SKM-1 treated with dmso at 0.1 percent for 144 hours (cell line): ENCODE results near the gene USP3.

Experiments
- DNase-seq: peaks from one replicate; lab custom pipeline; 2025; ENCODE audit not compliant: unreplicated experiment; lab: John Stamatoyannopoulos, UW

The USP3 gene

DNA sequence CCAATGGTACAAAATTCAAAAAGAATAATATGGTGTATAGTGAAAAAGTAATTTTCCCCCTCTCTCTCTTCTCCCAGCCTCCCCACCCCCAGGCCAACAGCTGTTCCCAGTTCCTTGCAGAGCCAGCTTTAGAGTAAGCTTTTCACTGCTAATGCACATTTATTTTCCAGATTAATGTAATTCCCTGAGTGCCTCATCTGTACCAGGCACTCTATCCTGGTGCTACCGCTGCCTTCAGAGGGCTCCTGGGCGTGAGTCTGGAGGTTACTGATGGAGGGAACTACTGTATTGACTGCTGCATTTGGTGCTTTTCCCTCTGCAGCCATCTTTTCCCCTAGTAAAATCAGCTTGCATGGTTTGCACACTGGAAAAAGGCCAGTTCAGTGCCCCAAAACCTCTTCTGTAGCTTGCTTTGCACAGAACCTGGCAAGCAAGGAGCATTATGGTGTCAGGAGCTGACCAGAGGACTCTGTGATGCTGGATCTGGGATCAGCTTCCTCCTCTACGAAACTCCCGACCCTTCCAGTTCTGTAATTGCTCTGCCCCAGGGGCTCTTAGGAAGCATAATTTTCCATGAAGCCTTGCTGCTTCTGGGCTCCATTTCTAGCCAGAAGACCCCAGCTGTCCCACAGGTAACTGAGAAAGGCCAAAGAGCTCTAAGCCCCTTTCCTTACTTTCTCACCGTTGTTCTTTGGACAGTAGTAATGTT is 8.5 kb upstream of the USP3 start:
- no peak for DNase-seq

DNA sequence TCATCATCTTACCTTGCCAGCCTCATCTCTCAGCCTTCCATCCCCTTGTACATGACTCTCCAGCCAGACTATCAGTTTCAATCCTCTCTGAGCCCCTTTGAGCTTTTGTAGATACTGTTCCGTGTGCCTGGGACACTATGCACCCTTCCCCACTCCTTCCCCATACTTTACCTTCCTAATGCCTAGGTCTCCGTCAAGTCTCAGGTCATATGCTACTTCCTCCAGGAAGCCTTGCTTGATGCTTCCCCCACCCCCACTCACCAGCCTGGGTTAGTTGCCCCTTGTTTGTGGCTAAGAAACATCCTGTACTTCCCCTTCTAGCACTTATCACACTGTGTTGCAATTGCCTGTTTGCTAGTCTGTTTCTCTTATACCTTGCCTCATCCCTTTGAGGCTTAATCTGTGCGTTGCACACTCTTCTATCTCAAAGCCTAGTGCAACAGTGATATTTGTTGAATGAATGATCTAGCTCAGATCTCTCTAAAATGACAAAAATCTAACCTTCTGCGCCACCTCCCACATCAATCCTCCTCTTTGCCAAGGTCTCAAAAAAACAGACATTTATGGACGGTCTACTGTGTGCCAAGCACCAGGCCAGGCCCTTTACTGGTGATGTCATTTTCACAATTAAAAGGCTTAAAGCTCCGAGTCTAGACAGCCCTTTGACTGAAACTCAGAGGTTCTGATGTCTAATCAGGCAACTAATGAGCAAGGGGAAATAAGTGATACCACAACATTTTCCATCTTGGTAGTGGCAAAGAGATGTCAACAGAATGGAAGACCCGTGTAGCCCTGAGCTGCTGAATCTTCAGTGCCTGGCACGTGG is 6.5 kb upstream of the USP3 start:
- DNase-seq: peak; percentile 97

DNA sequence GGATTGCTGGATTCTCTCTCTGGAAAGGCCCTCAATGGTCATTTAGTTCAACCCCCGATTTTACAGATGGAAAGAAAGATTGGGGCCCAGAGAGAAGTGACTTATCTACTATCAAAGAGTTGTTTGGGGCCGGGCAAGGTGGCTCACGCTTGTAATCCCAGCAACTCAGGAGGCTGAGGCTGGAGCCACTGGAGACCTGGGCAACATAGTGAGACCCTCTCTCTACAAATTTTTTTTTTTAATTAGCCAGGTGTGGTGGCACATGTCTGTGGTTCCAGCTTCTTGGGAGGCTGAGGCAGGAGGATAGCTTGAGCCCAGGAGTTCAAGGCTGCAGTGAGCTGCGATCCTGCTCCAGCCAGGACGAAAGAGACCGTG is 5.2 kb upstream of the USP3 start:
- no peak for DNase-seq

DNA sequence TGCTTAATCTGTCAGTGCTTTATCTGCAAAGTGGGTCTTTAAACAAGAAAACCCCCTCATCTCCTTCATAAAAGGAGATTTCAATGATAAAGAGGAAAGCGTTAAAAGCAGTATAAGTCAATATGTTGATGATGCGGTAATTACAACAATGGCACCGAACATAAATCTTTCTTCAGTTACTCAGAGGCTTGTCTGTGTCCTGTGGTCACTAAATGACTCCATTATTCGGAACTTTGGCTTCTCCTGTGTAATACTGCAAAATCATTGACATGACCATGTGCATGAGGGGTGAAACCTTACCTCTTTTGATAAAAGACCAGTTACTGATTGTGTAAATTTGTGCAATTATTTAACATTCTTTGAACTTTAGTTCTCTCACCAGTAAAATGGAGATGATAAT is 4.8 kb upstream of the USP3 start:
- DNase-seq: no peak

DNA sequence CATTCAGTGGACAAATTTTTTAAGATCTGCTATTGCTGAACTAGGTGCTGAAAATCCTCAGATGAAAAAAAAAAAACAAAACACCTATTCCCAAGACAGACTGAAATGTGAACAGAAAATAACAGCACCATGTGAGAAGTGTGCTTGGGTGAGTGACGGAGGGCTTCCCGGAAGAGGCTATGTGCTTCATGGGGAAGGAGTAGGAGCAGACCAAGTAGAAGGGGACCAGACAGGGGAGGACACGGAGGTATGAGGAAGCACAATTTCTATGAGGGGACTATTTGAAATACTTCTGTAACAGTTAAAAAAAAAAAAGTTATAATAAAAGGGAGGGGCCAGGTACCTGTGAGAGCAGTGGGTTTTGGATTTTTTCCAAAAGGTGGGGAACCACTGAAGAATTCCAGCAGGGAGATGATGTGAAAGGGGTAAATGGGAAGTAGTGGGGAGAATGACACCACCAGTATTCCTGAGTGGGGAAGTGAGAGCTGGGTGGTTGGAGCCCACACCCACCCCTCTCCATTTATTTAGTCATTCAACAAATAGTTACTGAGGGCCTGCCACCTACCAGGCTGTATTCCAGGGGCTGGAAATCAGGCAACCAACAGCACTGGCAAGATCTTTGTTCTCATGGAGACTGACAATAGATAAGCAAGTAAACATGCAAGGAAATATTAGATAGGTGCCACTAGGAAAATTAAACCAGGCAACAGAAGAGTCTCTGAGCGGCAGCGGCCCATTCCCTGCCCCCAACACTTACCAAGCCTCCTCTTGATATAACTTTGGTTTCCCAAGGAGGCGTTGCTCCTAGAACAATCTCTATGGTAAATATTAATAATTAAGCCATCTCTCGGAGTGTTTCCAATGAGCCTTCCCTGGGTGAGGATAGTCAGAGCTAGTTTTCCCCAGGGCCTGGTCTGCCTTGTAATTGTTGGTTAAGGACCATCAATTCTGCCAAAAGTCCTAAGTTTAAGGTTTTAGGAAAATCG is 3.8 kb upstream of the USP3 start:
- no peak for DNase-seq

DNA sequence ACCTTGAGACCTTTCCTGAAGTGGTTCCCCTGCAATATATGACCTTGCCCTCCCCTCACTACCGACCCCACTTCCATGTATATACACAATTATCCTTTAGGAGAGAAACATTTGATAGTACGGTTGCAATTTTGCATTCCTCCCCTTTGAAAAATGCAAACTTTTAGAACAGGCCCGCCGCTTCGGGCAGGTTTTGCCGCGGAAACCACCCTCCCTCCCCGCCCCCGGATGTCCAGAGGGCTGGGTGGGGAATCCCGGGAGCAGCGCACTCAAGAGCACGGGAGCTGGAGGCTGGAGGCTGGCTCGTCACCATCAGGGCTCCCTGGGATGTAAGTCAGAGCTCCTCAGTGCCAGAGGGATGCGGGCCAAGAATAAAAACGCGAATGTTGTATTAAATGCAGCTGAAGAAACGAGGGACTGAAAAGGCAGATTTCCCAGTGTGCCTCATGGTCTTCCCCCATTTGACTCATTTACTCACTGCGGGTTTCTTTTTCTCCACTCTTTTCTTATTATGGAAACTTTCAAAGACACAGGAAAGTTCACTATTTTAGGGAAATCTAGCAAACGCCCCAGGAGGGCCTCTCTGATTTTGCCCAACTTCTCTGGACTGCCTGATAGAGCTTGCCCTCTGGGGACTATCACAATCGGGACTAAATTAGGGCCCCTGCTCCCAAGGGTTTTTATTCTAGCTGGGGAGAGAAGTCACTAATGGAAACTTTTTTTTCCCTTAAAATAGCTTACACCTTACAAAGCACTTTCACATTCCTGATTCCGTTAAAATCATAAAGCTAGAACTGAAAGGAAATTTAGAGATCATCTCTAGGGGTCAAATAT is 2.9 kb upstream of the USP3 start:
- no peak for DNase-seq

DNA sequence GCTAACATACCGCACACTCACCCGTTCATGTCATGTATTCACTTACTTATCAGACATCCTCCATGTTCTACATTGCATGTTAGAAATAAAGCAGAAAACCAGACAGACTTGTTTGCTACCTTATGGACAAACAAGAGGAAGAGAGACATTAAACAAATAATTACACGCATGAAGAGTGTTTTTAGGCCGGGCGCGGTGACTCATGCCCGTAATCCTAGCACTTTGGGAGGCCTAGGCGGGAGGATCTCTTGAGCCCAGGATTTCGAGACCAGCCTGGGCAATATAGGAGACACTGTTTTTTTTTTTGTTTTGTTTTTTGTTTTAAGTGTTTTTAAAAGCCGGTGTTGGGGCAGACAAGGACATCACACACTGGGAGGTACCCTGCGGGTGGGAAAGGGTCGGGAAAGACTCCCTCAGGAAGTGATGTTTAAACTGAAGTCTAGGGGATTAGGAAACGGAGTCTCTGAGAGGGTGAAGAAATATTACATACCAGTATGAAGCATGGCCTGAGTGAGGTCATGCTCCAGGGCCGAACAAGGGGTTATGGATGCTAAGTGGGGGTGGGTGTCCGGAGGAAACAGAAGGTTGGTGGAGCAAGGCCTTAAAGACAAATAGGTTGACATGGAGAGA is 2.1 kb upstream of the USP3 start:
- DNase-seq: no peak

DNA sequence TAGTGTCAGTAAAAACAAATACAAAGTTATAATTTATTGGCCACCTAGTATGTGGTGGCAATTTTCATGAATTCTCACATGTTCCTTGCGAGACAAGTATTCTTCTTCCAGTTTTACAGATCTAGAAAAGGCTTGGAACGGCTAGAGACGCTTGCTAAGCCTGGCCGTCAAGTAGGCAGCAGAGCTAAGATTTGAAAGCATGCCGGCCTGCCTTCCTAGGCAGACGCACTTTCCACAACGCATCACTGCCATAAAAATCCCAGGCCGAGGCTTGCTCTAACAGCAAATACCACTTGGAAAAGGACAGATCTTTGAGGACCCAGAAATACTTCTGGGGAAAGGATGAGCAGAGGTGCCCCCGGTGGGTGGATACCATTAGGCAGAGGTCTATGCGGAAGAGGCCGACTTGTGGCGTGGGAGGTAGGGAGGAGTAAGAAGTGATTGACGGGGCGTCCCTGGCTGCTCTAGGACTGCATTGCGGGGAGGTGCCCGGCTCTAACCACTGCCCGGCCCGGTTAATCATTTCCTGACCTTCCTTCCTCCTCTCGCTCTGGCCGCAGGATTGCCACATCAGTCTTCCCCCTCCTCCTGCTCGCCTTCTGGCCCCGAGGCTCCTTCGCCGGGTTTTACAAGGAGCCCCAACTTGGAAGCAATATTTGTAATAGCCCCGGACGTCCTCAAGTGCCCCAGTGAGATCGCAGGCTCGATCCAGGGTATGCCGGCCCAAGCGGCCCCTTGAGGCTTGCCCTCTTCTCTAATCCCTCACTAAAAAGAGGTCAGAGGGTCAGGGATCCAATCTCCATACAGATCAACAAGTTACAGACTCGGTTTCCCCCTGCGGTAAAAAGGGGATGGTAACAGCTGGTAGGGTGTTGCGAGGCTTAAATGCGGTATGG is 1.3 kb upstream of the USP3 start:
- peak; percentile 99 for DNase-seq

DNA sequence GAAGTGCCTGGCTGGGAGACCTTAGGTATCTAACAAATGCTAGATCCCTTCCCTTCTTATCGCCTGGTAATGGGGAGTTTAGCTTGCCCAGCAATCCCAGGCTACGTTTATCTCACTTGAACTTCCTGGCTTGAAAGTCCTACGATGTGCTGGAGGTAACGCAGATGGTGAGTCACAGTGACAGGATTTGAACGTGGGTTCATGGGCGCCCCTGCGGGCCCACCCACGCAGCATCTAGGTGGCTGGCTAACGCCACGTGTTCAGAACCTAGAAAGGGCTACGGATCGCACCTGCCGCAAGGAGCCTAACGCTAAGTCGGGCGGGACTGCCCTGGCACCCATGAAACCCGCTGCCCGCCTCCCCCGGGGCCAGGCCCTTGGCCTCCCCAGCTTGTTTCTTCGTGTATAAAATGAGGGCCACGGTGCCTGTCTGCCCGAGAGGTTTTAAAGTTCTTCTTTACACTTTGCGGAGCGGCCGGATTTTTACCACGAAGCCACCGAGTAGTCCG is 600 bp upstream of the USP3 start:
- DNase-seq: no peak

DNA sequence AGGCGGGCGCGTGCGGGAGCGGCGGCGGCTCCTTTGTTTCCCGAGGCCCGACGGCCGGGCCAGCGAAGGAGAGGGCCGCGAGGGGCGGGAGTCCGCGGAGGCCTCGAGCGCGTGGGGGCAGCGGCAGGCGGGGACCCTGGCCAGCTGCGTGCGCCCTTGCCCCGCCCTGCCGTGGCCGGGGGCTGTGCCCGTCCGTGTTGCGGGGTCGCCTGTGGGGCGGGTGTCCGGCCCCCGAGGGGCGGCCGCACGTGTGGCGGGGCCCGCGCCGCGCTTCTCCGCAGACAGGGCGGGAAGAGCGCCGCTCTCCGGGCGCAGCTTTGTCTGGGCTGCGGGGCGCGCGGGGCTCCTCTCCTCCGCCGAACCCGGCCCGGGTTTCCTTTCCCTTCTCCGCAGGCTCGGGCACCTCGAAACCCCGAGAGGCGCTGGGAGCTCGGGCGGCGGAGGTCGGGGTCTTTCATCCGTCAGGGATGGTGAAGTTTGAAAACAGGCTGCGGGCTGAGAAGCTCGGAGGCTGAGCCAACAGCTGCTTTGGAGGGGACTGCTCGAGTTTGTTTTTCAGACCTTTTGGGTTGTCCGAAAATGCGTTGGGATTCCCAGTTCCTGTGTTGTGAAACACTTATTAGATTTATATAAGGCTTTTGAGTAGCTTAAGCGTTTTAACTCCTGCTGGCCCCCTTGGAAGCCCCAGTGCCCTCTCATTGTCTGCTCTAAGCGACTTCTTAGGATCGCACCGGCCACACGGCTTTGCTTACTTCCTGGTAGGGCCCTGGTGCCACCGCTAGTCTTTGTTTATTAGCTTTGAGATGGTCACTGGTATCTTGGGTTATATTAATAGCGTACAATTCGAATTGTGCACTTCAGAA is 817 bp downstream of the USP3 start:
- peak; percentile 68 for DNase-seq

DNA sequence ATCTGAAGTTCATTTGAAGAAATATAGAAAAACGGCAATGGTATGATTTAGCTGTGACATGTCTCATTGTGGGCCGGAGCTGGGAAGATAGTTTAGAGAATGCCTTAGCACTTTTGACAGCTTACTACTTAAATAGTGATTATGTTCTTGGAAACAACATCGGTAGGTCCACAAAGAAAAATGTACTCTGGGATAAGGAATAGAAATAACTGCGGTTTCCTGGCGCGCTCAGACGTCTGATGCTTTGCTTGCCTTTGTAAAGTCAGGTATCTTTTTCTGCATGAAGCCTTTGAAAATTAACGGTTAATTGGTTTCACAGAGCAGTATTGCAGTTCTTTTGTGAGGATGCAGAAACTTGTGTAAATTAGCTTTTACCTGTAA is 1.4 kb downstream of the USP3 start:
- no peak for DNase-seq

DNA sequence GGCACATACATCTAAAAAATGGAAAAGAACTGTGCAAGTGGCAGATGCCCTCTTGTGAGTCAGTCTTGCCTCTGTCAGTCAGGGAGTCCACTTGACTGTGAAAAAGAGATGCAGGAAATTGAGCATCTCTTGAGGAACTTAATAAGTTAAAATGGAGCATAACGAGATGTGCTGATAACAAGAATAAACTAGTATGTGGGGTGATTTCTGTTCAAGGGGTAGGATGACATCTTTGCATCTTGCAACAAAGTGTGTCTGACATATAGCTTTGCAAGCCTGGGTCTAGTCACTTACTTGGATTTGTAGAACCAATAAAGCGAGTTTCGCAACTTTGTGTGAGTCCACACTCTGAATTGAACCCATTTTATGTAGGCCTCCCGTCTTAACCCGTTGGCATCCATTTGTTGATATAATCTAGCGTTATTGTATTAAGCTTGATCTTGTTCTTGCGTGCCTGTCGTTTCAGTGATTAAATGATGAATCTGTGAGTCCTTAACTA is 2.2 kb downstream of the USP3 start:
- DNase-seq: no peak

DNA sequence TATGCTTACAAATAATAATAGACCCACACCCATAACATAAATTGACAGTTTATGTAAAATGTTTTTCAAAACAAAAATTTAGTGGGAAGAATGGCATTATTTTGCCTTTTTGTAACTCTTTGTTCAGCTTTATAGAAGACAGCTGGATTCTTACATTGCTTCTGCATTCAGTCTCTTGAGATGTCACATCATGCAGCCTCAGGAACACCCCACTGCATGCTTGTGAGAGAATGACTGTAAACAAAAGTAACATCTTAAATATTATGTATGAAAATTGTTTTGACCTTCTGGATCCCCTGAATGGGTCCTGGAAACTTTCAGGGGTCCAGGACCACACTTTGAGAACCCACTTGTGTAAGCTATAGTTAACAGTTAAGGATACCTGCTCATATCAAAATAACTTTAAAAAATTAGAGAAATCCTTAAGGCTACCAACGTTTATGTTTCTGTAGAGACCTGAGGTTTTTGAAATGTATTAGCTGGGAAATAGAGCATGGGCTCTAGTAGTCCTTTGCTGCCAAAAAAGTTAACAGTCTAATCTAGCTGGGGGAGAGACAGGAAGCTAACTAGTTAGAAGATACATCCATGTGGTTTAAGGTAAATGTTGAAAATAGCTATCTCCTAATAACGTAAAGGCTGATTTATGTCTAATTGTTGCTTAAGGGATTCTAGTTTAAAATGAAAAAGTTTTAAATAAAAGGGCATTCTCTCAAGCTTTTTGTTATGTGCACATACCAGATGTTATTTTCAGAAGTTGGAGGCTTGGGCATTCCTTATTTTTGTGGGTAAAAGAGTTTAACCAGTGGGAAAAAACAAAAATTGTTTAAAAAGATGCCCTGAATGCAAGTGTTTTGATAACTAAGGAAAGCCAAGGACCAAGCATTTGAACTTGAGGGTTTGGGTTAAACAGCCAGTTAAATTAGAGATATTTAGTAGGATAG is 3.8 kb downstream of the USP3 start:
- no peak for DNase-seq

DNA sequence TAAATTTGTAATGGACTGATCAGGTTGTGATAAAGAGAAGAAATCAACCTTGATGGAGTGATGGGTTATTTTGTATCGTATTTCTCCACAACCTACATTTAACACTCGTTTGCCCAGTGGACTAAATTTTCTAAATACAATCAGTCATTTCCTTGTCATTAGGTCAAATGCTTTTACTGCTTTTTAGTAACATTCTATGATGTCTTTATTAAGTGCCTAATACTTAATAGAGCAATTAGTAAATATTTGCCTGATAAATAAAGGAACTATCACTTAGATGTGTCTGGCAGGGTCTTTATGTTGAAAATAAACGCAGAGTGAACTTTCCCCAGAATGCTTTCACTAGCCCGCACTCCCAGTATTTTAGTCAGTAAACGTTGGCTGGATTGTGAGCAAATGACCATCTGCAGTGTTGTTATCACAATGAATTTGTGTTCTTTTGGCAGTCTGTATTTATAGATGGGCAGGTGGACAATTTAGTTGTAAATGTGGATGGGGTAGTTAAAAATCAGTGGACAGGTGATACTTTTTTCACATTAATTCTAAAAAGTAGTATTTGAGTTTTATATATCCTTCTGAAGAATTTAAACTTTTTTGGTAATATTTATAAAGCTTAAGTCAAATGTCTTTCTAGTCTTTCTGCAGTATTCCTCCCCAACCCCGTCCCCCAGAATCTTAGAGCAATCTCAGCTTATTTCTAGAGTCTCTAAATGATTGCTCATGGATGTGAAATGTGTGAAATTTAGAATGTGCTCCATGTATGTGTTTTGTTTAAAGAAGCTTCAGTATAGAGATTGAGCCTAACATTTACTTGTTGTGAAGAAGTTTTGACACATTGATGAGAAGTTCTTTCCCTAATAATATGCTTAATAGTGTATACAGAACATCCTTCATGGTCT is 4.9 kb downstream of the USP3 start:
- DNase-seq: no peak
